Large intestine (tissue), 3 donors: ENCODE results near the gene DNAJC9. TPM values are rescaled to one million over a fixed set of nuclear protein-coding genes. Genes with fewer than 3 reads are reported as not detected.

Experiments used
- DNase-seq, 2 donors: peaks; one replicate each; pipeline versions ENCODE4 v3.0.0 to v3.0.0-alpha.2; 2013
- H3K27ac ChIP-seq: one replicate; pipeline ENCODE4 v1.5.1; 2013; ENCODE audit warnings: low read length
- H3K27me3 ChIP-seq: 2 replicates; pipeline ENCODE4 v1.6.1; 2013; ENCODE audit warnings: low read length; ENCODE audit not compliant: control insufficient read depth, insufficient read depth
- H3K36me3 ChIP-seq: 2 replicates; pipeline ENCODE4 v1.6.1; 2013; ENCODE audit warnings: low read length; ENCODE audit not compliant: control insufficient read depth, insufficient read depth
- H3K4me1 ChIP-seq: one replicate; pipeline ENCODE4 v1.6.1; 2013; ENCODE audit warnings: low read length; ENCODE audit not compliant: control insufficient read depth, insufficient read depth
- H3K4me3 ChIP-seq: one replicate; pipeline ENCODE4 v1.5.1; 2013; ENCODE audit warnings: low read length
- H3K9me3 ChIP-seq: one replicate; pipeline ENCODE4 v1.6.1; 2013; ENCODE audit warnings: mild to moderate bottlenecking, low read depth, low read length, moderate library complexity; ENCODE audit not compliant: control insufficient read depth
- WGBS: methylation state at CpG from one replicate; pipeline ENCODE4 v1.1.5; 2013; ENCODE audit warnings: low lambda C conversion rate; ENCODE audit not compliant: insufficient coverage; 5-methylcytosine and 5-hydroxymethylcytosine counted together
- polyA plus RNA-seq: library from polyadenylated mRNA; unstranded; fragments of 120-200 nt; gene quantifications from one replicate; pipeline ENCODE4 v1.2.1, GENCODE V29; 2013

Gene DNAJC9
- polyA plus RNA-seq, 1 donor = 25.4 TPM

GRCh38 chr10:73205081-73205480, 42.0 kb downstream of the DNAJC9 start:
- DNase-seq = no peak
- Histone ChIP-seq H3K4me1 (no peaks in the 10 kb centered on the region), H3K27me3 (no peaks in the 10 kb centered on the region), H3K9me3 (peaks cover 3% of the 10 kb centered on the region), H3K27ac (no peak overlapping the region), H3K36me3 (peaks cover 13% of the 10 kb centered on the region), H3K4me3 (no peak overlapping the region)
- WGBS = no CpG with 5 or more reads among the region's 3 CpGs

Other genes starting within 250 kb of the DNAJC9 start
- 31.8 TPM for gene P4HA1, start 150.4 kb downstream of the DNAJC9 start, polyA plus RNA-seq
- gene NUDT13, start 136.8 kb downstream of the DNAJC9 start, polyA plus RNA-seq = 4.8 TPM
- 24.9 TPM for gene ECD, start 79.2 kb downstream of the DNAJC9 start, polyA plus RNA-seq
- 32.1 TPM for gene FAM149B1, start 79.1 kb downstream of the DNAJC9 start, polyA plus RNA-seq
- 77.1 TPM for gene MRPS16, start 5.4 kb upstream of the DNAJC9 start, polyA plus RNA-seq
- gene CFAP70, start 111.6 kb upstream of the DNAJC9 start, polyA plus RNA-seq = 5.3 TPM
- gene ANXA7, start 166.8 kb upstream of the DNAJC9 start, polyA plus RNA-seq = 63.5 TPM
- 3.6 TPM for gene MSS51, start 186.3 kb upstream of the DNAJC9 start, polyA plus RNA-seq
- 53.1 TPM for gene PPP3CB, start 248.8 kb upstream of the DNAJC9 start, polyA plus RNA-seq